Epithelial cell of proximal tubule (primary cell): ENCODE measurements around the gene VPREB1. TPM values are rescaled to one million over a fixed set of nuclear protein-coding genes. Genes with fewer than 3 reads are reported as not detected.

Experiments
- DNase-seq: peaks from one replicate; pipeline ENCODE4 v3.0.0-alpha.2; 2011; ENCODE audit warnings: low read depth
- H3K4me3 ChIP-seq: 2 replicates; pipeline ENCODE4 v1.5.1; 2011; ENCODE audit warnings: low read depth, mild to moderate bottlenecking, low read length
- CTCF ChIP-seq: conservative IDR thresholded peaks from 2 replicates; pipeline ENCODE4 v1.5.1; 2012; ENCODE audit warnings: low read depth, mild to moderate bottlenecking, low read length
- total RNA-seq: library from RNA; depleted of rRNA; stranded (reverse); fragments of >200 nt; gene quantifications from 2 replicates; pipeline ENCODE4 v1.2.3, GENCODE V29; 2015

The VPREB1 gene
- total RNA-seq, 1 donor from 2014 or later = not detected

GRCh38 chr22:22198751-22199150, 45.8 kb upstream of the VPREB1 start:
- no peak overlapping the region for H3K4me3 ChIP-seq
- TF ChIP-seq CTCF = no peak
- no peak for DNase-seq

DNA sequence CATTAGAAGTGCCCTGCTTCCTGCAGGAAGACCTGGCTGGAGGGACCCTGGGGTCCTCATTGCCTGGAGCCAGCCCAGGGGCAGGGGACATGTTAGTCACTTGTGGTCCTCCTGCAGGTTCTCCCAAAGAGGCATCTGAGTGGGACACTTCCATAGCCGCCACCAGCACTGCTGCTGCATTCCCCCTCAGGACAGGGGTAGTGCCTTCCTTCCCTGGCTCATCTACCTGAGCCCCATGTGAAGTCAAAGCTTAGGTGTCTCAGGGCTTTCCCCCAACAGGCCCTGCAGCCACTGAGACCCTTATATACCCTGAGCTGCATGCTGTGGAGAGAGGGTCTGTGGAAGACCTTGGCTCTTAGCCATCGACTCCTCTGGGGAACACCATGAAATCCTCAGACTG, 45.0 kb upstream of the VPREB1 start:
- no peak for TF ChIP-seq CTCF
- no peak for DNase-seq
- no peak overlapping the region for H3K4me3 ChIP-seq

DNA sequence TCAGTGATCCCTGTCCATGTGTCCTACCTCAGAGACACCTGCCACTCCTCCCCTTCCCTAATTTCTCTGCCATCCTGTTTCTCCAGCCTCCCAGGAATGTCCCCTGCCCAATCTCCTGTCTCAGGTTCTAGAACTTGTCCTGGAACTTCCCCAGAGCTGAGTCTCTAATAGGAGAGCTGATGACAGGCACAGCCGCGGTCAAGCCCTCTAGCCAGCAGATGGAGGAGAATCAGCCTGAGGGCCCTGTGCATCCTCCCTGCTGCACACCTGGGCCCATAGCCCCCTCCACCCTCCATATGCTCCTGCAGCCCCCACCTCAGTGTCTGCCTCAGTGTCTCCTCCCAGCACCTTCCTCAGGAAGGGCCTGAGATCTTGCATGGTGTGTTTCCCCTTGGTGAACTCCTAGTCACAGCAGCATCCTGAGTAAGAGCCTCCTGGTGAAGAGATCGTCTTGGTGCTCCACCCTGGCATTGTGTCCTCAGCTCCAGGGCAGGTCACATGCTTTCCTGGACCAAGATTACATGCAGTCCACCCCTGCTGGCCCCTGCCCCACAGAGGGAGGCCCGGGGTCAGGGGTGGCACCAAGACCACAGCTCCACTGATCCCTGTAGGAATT, 43.9 kb upstream of the VPREB1 start:
- DNase-seq = no peak

DNA sequence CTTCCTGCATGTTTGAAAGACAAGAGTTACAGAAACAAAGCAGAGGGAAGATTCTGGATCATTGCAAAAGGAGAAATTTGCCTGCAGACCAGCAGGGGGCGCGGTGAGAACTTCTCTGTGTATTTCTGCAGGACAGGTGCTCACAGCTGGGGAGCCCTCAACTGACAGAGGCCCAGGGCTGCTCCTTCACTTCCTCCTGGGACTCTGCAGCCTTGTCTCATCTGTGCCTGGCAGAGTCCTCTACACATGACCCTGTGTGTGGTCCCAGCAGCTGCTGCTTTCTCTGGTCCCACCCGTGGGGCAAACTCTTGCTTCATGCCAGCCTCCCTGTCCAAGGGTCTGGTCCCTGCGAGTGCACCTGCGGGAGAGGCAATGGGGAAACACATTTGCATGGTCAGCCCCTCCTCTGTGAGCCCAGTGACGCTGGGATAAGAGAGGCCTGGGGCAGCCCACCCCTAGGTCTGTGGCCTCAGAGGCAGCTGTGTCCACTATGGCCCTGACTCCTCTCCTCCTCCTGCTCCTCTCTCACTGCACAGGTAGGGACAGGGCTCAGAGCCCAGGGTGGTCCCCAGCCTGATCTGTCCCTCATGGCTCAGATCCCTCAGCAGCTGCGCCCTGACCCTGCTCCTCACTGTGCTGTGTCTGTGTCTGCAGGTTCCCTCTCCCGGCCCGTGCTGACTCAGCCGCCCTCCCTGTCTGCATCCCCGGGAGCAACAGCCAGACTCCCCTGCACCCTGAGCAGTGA, 43.2 kb upstream of the VPREB1 start:
- no peak for TF ChIP-seq CTCF
- DNase-seq = no peak
- no peak overlapping the region for H3K4me3 ChIP-seq

More for the DNA sequence above, 43.9 kb upstream of the VPREB1 start:
- H3K4me3 ChIP-seq = no peak overlapping the region
- no peak for TF ChIP-seq CTCF

- DNase-seq = no peak
- no peak overlapping the region for H3K4me3 ChIP-seq
- TF ChIP-seq CTCF = no peak
These were observed 42.6 kb upstream of the VPREB1 start for GRCh38 chr22:22201930-22202343.

GRCh38 chr22:22203048-22203971, 41.3 kb upstream of the VPREB1 start:
- TF ChIP-seq CTCF = no peak
- no peak for DNase-seq
- H3K4me3 ChIP-seq = no peak overlapping the region
